HG03066 (cell line): ENCODE results near the gene KCTD17.

ENCODE experiments used
- ATAC-seq: cut with Tn5 transposase; IDR thresholded peaks from one replicate; pipeline ENCODE4 v1.9.1; 2021; ENCODE audit warnings: low read depth; ENCODE audit not compliant: unreplicated experiment

Gene KCTD17

DNA sequence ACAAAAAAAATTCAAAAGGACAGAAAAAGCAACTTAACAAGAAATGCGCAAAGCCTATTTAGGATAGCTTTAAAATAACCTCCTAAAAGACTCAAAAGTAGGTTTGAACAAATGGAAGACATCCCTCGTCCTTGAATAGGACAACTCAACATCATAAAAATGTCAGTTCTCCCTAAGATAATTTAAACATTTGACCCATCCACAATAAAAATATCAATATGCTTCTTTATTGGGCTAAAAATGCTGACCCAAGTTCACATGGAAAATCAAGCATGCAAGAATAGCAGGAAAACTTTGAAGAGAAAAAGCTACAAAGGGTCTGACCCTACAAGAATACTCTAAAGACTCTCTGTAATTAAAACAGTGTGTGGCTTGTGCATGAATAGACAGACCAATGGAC lies 12.1 kb upstream of the KCTD17 start:
- ATAC-seq: no peak

- no peak for ATAC-seq
Observed at GRCh38 chr22:37043209-37043827, 8.2 kb upstream of the KCTD17 start.

DNA sequence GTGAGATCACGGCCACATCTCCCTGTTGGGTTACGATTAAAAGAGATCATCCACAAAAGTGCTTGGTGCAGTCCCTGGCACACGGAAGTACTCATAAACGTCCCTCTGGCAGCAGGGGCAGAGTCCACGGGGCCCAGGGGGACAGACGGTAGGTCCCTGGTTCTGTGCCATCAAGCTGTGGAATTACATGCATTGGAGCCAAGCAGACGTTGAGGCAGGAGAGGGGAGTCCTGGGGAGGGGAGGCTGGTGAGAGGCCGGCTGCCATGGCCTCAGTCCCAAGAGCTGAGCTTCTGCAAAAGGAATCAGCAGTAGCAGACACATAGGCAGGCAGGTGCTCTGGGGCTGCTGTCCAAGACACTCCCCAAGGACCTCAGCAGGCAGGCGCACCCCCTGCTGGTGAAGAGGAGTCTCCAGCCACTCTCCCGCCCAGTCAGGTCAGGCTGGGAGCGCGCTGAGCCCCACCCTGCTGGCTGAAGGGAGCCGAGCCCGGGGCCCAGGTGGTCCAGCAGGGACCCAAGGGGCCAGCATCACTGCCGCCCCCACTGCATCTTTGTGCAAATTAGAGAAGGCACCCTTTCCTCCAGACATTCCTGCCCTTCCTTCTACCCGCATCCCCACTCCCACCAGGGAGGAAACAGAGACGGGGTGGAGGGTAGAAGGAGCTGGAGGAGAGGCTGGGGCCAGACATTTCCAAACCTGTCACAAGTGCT lies 7.6 kb upstream of the KCTD17 start:
- ATAC-seq: no peak

- ATAC-seq: no peak
Observed at GRCh38 chr22:37044634-37045625, 6.6 kb upstream of the KCTD17 start.

DNA sequence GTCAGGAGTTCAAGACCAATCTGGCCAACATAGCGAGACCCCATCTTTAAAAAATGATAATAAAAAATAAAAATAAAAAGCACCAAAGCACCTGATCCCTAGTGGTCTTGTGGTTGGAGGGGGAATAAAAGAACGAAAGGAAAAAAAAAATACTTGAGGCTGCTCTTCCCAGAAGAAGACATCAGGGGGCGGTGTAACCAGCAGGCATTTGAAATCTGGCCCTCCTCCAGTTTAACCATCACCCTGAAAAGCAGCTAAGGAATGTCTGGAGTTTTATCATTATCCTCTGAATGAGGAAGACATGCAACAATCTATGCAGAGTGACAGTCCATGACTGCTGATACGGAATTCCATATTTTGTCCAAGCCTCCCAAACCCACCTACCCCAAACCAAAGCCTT lies 5.6 kb upstream of the KCTD17 start:
- ATAC-seq: no peak

- no peak for ATAC-seq
Observed at GRCh38 chr22:37046589-37046988, 5.0 kb upstream of the KCTD17 start.

DNA sequence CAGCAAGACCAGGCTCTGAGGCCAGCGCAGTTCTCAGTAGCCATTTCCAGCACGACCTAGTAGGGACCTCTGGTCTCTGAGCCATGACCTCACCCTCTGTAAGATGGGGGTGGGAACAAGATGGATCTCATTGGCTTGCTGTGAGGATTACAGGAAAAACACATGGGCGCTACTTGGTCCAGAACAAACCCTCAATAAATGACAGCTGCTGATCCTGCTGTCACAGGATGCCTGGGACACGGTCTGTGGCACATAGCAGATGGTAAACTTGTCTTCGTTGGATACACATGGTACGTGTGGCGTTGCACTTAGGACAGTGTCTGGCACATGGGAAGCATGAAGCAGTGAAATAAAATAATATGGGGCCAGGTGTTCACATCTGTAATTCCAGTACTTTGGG lies 4.5 kb upstream of the KCTD17 start:
- ATAC-seq: no peak

DNA sequence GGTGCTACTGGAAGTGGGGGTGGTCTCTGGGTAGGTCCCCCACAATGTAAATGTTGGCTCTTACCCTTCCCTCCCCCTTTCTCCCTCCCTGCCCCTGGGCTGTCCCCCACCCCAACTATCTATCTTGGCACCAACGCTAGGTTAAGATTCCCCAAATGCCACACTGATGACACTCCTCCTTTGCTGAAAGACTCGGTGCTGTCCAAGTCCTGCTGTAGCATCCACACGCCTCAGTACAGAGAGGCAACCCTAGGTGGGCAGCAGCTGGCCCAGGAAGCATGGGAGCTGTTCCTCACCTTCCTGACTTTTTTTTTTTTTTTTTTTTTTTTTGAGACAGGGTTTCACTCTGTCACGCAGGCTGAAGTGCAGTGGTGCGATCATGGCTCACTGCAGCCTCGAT lies 3.4 kb upstream of the KCTD17 start:
- no peak for ATAC-seq

DNA sequence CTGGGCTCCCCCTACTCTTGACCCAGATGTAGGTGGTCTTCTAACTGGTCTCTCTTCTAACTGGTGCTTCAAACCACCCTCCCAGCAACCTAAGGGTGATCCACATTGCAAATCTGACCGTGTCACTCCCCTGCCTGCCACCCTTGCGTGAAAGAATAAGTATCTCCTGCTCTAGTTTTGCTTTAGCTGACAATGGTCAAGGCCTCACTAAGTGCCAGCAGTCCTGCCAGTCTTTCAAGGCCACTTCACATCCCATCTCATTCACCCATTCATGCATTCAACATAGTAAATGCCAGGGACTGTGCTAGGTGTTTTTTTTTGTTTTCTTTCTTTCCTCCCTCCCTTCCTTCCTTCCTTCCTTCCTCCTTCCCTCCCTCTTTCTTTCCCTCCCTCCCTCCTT lies 2.3 kb upstream of the KCTD17 start:
- no peak for ATAC-seq

DNA sequence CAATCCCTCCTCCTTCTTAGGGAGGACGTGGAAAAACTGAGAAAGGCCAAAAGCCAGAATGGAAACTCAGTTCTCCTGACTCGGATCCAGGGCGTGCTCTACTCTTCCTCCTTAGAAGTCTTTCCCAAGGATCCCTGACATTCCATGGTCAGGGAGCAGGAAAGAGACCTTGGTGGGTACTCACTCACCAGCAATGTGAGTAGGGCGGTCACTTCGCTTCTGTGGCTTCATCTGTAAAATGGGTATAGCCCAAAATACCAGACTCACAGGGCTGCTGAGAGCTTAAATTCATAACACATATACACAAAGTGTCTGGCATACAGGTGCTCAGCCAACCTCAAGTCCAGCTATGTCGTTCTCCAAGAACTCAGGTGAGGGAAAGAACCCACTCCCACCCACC lies 629 bp upstream of the KCTD17 start:
- no peak for ATAC-seq

DNA sequence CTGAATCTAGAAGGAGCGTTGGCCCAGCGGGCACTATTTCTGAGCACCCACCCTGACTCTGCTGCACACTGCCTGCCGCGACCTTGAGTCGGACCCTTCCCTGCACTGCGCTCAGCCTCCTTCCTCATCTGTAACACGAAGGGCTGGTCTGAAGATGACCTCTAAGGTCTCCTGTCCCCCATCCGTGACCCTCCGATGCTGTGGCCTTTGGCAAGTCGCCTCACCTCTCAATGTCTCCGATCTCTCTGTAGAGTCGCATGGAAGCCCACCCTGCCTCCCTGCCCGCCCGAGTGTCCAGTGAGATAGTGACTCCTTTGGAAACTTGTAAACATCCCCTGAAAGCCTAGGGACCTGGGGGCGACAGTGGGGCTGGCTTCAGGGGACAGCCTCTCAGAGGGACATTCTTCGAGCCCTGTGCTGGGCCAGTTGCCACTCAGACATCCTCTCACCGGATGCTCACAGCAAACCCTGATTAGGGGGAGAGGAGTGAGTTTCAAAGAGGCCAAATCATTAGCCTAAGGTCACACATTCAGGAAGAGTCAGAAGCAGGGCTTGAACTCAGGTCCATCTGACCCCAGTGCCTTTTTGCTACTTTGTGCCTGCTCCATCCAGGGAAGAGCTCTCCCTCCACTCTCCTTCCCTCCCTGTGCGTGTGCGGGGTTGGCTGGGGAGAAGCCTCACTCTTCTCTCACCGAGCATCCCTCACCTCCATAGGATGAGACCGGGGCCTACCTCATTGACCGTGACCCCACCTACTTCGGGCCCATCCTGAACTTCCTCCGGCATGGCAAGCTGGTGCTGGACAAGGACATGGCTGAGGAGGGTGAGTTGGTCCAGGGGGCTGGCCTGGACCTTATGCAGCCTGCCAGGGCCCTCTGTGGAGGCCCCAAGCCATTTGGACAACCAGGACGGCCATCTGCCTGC lies 1.1 kb downstream of the KCTD17 start:
- no peak for ATAC-seq

DNA sequence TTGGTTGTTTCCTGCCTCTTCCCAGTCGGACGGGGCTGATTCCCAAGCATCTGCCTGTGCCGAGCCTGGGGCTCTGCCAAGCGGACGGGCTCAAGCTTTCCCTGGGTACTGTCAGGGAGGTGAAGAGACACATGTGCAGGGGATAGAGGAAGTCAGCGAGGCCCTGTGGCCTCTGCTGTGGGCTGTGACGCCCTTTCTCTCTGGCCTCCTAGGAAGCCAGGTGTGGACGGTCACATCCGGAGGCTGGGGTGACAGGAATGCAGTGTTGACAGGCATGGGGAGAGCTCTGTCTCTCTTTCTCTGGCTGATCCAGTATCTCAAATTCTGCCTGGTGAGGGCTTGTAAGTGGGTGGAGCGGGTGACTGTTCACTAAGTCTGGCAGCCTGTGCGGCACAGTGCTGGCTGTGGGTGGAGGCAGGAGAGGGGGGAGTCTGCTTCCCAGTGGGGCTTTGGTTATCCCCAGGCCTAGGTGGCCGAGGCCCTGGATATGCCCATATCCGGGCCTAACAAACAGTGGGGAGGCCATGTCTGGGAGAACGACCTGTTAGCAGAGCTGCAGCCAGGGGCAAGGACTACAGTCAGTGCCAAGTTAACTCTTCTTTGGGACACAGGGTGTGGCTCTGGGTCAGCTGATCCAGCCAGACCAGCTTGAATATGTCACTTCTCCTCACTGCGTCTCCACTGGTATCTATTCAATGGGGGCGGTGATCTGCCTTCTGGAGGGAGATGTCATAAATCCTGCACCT lies 1.9 kb downstream of the KCTD17 start:
- no peak for ATAC-seq

GRCh38 chr22:37054056-37054395 lies 2.5 kb downstream of the KCTD17 start:
- ATAC-seq: no peak

DNA sequence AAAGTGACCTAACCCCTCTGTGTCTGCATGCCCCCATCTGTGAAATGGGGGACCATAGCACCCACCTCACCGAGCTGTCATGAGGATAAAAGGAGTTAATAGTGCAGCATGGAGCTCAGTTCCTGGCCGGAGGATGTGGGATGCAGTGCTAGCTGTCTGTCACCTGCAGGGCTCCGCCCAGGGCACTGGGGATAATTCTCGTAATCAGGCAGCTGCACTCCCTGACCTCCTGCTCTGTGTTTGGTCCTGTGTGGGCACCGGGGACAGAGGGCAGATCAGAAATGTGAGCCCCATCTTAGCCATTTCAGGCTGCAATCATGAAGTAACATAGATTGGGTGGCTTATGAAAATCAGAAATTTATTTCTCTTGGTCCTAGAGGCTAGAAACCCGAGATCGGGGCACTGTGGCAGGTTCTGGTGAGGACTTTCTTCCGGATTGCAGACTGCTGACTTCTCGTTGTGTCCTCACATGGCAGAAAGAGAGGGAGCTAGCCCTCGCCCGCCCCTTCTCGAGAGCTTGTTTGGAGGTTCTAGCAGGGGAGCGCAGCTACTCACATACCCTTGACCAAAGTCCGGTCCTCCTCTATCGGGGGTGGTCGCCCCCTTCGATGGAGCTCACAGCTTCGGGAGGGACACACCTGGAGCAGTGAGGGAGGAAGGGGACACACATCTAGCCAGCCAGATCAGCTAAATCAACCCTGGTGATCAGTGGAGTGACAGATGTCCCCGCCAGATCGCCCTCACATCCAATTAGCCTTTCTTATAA lies 3.2 kb downstream of the KCTD17 start:
- ATAC-seq: no peak

DNA sequence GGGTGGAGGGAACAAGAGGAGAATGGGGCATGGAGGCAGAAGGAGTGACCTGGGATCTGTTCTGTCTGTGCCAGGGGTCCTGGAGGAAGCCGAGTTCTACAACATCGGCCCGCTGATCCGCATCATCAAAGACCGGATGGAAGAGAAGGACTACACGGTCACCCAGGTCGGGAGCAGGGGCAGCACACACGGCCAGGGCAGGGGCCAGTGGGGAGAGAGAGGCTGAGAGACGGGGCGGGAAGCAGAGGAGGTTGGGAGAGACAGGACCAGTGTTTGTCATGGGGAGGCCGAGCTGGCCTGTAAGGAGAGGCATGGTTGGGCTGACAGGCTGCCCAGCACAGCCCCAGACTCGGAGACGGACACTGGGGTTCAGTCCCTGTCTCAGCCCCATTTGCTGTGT lies 4.7 kb downstream of the KCTD17 start:
- ATAC-seq: no peak

- ATAC-seq: no peak
Observed at GRCh38 chr22:37057226-37057625, 5.7 kb downstream of the KCTD17 start.

- ATAC-seq: no peak
Observed at GRCh38 chr22:37057796-37058510, 6.4 kb downstream of the KCTD17 start.

- no peak for ATAC-seq
Observed at GRCh38 chr22:37058917-37059701, 7.6 kb downstream of the KCTD17 start.
